ENCODE data around the gene SPAG8.

Gene SPAG8

DNA sequence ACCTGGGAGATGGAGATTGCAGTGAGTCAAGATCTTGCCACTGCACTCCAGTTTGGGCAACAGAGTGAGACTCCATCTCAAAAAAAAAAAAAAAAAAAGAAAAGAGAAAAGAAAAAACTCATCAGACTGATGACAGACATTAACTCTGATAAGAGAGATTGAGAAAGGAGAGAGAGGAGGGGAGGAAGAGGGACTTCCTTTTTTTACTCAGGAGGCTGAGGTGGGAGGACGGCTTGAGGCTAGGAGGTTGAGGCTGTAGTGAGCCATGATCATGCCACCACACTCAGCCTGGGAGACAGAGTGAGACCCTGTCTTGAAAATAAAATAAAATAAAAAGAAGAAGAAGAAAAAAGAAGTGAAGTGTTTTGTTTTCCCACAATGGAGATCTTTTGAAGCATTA lies 48.3 kb downstream of the SPAG8 start:
- DNase-seq, result no peak
- H3K27ac ChIP-seq (ENCODE audit: low read length), result no peak overlapping the region
- peaks cover 4% of the 10 kb centered on the region; the same call in 1 of the 2 replicates for H4K20me1 ChIP-seq (ENCODE audit: insufficient read depth, low read length)
- ATAC-seq (ENCODE audit: insufficient read depth, low read depth), result no peak
- no peaks in the 10 kb centered on the region for H3K4me1 ChIP-seq (ENCODE audit: insufficient read depth, low read length)
- no peak overlapping the region for H3K4me2 ChIP-seq (ENCODE audit: insufficient read depth, low read length)
- H3K4me3 ChIP-seq (ENCODE audit: low read depth in 1 of 2, low read length in 2 of 2), result no peak overlapping the region
- peaks cover 3% of the 10 kb centered on the region; the same call in 1 of the 2 replicates for H3K36me3 ChIP-seq (ENCODE audit: insufficient read depth, low read length)
- H3K9me3 ChIP-seq (ENCODE audit: insufficient read depth, low read length, severe bottlenecking), result no peaks in the 10 kb centered on the region
- H3K9ac ChIP-seq (ENCODE audit: low read depth, low read length), result no peak overlapping the region
- no peak overlapping the region for H2AFZ ChIP-seq (ENCODE audit: low read depth, low read length)
- peaks cover 49% of the 10 kb centered on the region for H3K79me2 ChIP-seq (ENCODE audit: insufficient read depth, low read length)
- H3K27me3 ChIP-seq (ENCODE audit: insufficient read depth, low read length, poor library complexity), result no peaks in the 10 kb centered on the region
- TF ChIP-seq, protein P1, sequence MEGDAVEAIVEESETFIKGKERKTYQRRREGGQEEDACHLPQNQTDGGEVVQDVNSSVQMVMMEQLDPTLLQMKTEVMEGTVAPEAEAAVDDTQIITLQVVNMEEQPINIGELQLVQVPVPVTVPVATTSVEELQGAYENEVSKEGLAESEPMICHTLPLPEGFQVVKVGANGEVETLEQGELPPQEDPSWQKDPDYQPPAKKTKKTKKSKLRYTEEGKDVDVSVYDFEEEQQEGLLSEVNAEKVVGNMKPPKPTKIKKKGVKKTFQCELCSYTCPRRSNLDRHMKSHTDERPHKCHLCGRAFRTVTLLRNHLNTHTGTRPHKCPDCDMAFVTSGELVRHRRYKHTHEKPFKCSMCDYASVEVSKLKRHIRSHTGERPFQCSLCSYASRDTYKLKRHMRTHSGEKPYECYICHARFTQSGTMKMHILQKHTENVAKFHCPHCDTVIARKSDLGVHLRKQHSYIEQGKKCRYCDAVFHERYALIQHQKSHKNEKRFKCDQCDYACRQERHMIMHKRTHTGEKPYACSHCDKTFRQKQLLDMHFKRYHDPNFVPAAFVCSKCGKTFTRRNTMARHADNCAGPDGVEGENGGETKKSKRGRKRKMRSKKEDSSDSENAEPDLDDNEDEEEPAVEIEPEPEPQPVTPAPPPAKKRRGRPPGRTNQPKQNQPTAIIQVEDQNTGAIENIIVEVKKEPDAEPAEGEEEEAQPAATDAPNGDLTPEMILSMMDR (IDR thresholded peaks at IDR 0.05; ENCODE audit: borderline replicate concordance, extremely low read depth, low read length, poor library complexity, severe bottlenecking), result no peak
- no peak for TF ChIP-seq EZH2 (IDR thresholded peaks at IDR 0.05; ENCODE audit: borderline replicate concordance, low read depth, low read length, severe bottlenecking)

DNA sequence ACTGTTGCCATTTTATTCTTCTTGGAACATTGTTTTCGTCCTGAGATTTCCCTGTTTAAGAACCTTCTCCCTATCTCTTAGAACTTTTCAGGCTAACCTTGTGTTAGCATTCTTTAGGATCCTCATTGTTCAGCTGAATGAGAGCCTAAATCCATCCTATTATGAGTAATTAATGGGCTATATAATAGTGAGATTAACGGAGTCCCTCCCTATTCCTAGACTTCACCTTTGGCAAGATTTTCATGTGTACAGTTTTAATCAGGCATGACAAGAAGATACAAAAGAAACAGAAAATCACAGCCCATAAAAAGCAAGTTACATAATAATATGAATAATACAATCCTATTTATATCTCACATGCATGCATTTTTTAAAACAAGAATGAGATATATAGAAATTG lies 48.9 kb downstream of the SPAG8 start:
- Histone ChIP-seq H3K27ac (ENCODE audit: low read length) (no peak overlapping the region), H3K9me3 (ENCODE audit: insufficient read depth, low read length, severe bottlenecking) (no peaks in the 10 kb centered on the region), H3K79me2 (ENCODE audit: insufficient read depth, low read length) (peaks cover 53% of the 10 kb centered on the region), H2AFZ (ENCODE audit: low read depth, low read length) (no peak overlapping the region), H3K36me3 (ENCODE audit: insufficient read depth, low read length) (peaks cover 3% of the 10 kb centered on the region; the same call in 1 of the 2 replicates), H3K4me1 (ENCODE audit: insufficient read depth, low read length) (peaks cover 5% of the 10 kb centered on the region), H3K9ac (ENCODE audit: low read depth, low read length) (no peak overlapping the region), H3K4me2 (ENCODE audit: insufficient read depth, low read length) (no peak overlapping the region), H3K4me3 (ENCODE audit: low read depth in 1 of 2, low read length in 2 of 2) (no peak overlapping the region), H4K20me1 (ENCODE audit: insufficient read depth, low read length) (peaks cover 4% of the 10 kb centered on the region; the same call in 1 of the 2 replicates), H3K27me3 (ENCODE audit: insufficient read depth, low read length, poor library complexity) (no peaks in the 10 kb centered on the region)
- DNase-seq (no peak), ATAC-seq (ENCODE audit: insufficient read depth, low read depth) (no peak)
- TF ChIP-seq, protein P1 (IDR thresholded peaks at IDR 0.05; ENCODE audit: borderline replicate concordance, extremely low read depth, low read length, poor library complexity, severe bottlenecking), result no peak
- TF ChIP-seq EZH2 (IDR thresholded peaks at IDR 0.05; ENCODE audit: borderline replicate concordance, low read depth, low read length, severe bottlenecking), result no peak

- Histone ChIP-seq H3K27ac (ENCODE audit: low read length) (no peak overlapping the region), H3K9me3 (ENCODE audit: insufficient read depth, low read length, severe bottlenecking) (no peaks in the 10 kb centered on the region), H3K27me3 (ENCODE audit: insufficient read depth, low read length, poor library complexity) (no peaks in the 10 kb centered on the region), H3K4me2 (ENCODE audit: insufficient read depth, low read length) (no peak overlapping the region), H2AFZ (ENCODE audit: low read depth, low read length) (no peak overlapping the region), H3K9ac (ENCODE audit: low read depth, low read length) (no peak overlapping the region), H3K79me2 (ENCODE audit: insufficient read depth, low read length) (peaks cover 68% of the 10 kb centered on the region), H3K36me3 (ENCODE audit: insufficient read depth, low read length) (peaks cover 3% of the 10 kb centered on the region; the same call in 1 of the 2 replicates), H3K4me1 (ENCODE audit: insufficient read depth, low read length) (peaks cover 26% of the 10 kb centered on the region), H4K20me1 (ENCODE audit: insufficient read depth, low read length) (peaks cover 4% of the 10 kb centered on the region; the same call in 1 of the 2 replicates), H3K4me3 (ENCODE audit: low read depth in 1 of 2, low read length in 2 of 2) (no peak overlapping the region)
- ATAC-seq (ENCODE audit: insufficient read depth, low read depth) (no peak), DNase-seq (no peak)
- TF ChIP-seq EZH2 (IDR thresholded peaks at IDR 0.05; ENCODE audit: borderline replicate concordance, low read depth, low read length, severe bottlenecking), result no peak
- TF ChIP-seq, protein P1 (IDR thresholded peaks at IDR 0.05; ENCODE audit: borderline replicate concordance, extremely low read depth, low read length, poor library complexity, severe bottlenecking), result no peak
Measured at GRCh38 chr9:35760651-35761050, 51.4 kb downstream of the SPAG8 start.

Measured in DND-41 (cell line).